Body of pancreas (tissue), 4 donors: ENCODE measurements around the gene PRIM1. TPM values are rescaled to one million over a fixed set of nuclear protein-coding genes. Genes with fewer than 3 reads are reported as not detected.

Experiments used
- ATAC-seq: fragments of 150-250 bp; one replicate; pipeline ENCODE4 v1.9.1; 2016
- DNase-seq, 4 donors: peaks; one replicate each; pipeline ENCODE4 v3.0.0-alpha.2; 2019
- H3K27ac ChIP-seq, 4 donors: fragments of 200-600 bp; sonication (generic); 1 replicate in 3 of 4; 2 replicates in 1 of 4; pipeline versions ENCODE4 v1.5.1 to v1.6.1; 2016 to 2019; ENCODE audit warnings: mild to moderate bottlenecking in 1 of 4, mixed read lengths in 1 of 4, moderate library complexity in 1 of 4
- H3K27me3 ChIP-seq, 2 donors: fragments of 200-600 bp; sonication (generic); one replicate each; pipeline ENCODE4 v1.6.0; 2016; ENCODE audit warnings: mild to moderate bottlenecking in 1 of 2
- H3K36me3 ChIP-seq, 2 donors: fragments of 200-600 bp; sonication (generic); replicated peaks in 1 of 2; 2 replicates each; pipeline ENCODE4 v1.5.1; 2016; ENCODE audit warnings: low read depth in 2 of 2; ENCODE audit not compliant: insufficient read depth in 1 of 2
- H3K4me1 ChIP-seq: fragments of 200-600 bp; sonication (generic); one replicate; pipeline ENCODE4 v1.6.0; 2016
- H3K4me3 ChIP-seq, 2 donors: fragments of 200-600 bp; sonication (generic); 1 replicate in 1 of 2; 2 replicates in 1 of 2; pipeline ENCODE4 v1.5.1; 2016 to 2019
- H3K9me3 ChIP-seq, 3 donors: fragments of 200-600 bp; sonication (generic); 1 replicate in 2 of 3; 2 replicates in 1 of 3; pipeline ENCODE4 v1.5.1; 2016
- POLR2A ChIP-seq, 3 donors: fragments of 450-650 bp; IDR thresholded peaks; one replicate each; pipeline ENCODE4 v1.6.1; 2016; ENCODE audit warnings: antibody characterized with exemption in 3 of 3, mild to moderate bottlenecking in 2 of 3
- WGBS, 2 donors: methylation state at CpG; one replicate each; pipeline ENCODE4 v1.1.5; 2017; 5-methylcytosine and 5-hydroxymethylcytosine counted together
- intact Hi-C: fragments of 100-400 bp; cut with DNase I; formaldehyde crosslinking; loops from one replicate; pipeline ENCODE4 v1.15.1; 2023
- total RNA-seq, 2 donors: library from RNA; depleted of rRNA; stranded (reverse); fragments of >200 nt; gene quantifications; one replicate each; pipeline ENCODE4 v1.1.0, GENCODE V29; 2016
- TF ChIP-seq, protein P1 (sequence below), 7 experiments: fragments of 450-650 bp in 4 of 7; fragments of 200-600 bp in 3 of 7; sonication (generic) in 3 of 7; IDR thresholded peaks; one replicate each; pipeline ENCODE4 v1.5.1; 2016 to 2019; ENCODE audit warnings: antibody characterized with exemption in 7 of 7

The PRIM1 gene
- total RNA-seq, 2 donors from 2014 or later: 4.4 to 28.0 TPM

DNA sequence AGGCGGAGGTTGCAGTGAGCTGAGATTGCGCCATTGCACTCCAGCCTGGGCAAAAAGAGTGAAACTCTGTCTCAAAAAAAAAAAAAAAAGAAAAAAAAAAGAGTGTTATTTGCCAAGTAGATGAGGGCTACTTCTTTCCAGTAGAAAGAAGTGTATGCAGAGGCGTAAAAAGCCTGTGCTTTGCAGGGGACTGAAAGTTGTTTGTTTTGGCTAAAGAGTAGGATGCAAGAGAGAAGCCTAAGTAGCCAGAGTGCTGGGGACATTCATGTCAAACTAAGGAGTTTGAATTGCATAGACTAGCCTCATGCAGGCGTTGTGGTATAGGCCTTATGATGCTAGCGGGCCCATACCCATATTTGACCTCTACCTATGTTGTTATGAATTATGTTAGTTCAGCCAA, 20.5 kb upstream of the PRIM1 start:
- H3K4me1 ChIP-seq: peaks cover 11% of the 10 kb centered on the region
- TF ChIP-seq, protein P1, sequence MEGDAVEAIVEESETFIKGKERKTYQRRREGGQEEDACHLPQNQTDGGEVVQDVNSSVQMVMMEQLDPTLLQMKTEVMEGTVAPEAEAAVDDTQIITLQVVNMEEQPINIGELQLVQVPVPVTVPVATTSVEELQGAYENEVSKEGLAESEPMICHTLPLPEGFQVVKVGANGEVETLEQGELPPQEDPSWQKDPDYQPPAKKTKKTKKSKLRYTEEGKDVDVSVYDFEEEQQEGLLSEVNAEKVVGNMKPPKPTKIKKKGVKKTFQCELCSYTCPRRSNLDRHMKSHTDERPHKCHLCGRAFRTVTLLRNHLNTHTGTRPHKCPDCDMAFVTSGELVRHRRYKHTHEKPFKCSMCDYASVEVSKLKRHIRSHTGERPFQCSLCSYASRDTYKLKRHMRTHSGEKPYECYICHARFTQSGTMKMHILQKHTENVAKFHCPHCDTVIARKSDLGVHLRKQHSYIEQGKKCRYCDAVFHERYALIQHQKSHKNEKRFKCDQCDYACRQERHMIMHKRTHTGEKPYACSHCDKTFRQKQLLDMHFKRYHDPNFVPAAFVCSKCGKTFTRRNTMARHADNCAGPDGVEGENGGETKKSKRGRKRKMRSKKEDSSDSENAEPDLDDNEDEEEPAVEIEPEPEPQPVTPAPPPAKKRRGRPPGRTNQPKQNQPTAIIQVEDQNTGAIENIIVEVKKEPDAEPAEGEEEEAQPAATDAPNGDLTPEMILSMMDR (IDR thresholded peaks at IDR 0.05): no peak
- no peak for TF ChIP-seq POLR2A (IDR thresholded peaks at IDR 0.05)
- WGBS, 2 donors: 79 to 88% methylated on average over 5 of the region's 5 CpGs
- H3K27me3 ChIP-seq: no peaks in the 10 kb centered on the region
- DNase-seq: no peak
- H3K9me3 ChIP-seq: no peaks in the 10 kb centered on the region
- ATAC-seq: no peak
- intact Hi-C loops: no loop called here
- no peak overlapping the region for H3K4me3 ChIP-seq
- no peaks in the 10 kb centered on the region for H3K36me3 ChIP-seq
- H3K27ac ChIP-seq: no peak overlapping the region

DNA sequence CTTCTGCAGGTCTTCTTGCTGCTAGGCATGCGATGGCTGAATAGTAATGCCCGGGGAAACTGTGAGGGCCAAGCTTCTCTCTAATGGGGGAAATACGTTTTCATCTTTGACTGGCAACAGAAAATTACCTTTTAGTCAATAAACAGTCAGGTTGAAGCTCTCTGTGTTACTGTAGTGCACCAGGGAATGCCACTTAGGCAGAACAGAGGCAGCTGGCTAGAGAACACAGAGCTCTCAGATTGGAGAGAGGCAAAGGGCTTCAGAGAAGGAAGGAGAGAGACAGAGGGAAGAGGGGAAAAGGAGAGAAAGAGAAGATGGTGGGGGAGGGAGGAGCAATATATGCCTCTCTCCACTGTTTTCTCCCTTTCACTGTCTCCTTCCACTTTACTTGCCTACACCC, 17.7 kb upstream of the PRIM1 start:
- TF ChIP-seq POLR2A (IDR thresholded peaks at IDR 0.05): no peak
- TF ChIP-seq, protein P1 (IDR thresholded peaks at IDR 0.05): no peak
- no peak overlapping the region for H3K4me3 ChIP-seq
- no peaks in the 10 kb centered on the region for H3K27me3 ChIP-seq
- H3K9me3 ChIP-seq: no peaks in the 10 kb centered on the region
- intact Hi-C loops: no loop called here
- ATAC-seq (no peak), DNase-seq (no peak)
- WGBS, 2 donors: 91 to 94% methylated on average over 3 of the region's 3 CpGs
- no peak overlapping the region for H3K27ac ChIP-seq
- no peaks in the 10 kb centered on the region for H3K36me3 ChIP-seq
- peaks cover 11% of the 10 kb centered on the region for H3K4me1 ChIP-seq

DNA sequence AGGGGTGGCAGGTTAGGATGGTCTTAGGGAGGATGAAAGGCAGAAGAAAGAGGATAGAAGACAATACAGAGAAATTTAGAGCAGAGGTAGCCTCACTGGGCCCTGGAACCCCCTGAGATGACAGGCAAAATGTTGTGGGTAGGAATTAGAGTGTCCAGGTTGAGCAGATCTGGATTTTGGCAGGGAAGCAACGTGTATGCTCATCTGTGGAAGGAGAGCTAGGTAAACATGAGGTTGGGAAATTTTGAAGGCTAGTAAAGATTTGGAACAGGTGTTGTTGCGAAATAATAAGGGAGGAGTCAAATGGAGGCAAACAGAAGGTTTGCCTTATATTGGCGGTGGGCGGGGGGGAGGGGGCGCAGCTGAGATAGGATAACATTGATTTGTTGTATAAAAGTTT, 16.3 kb upstream of the PRIM1 start:
- Histone ChIP-seq H3K36me3 (no peaks in the 10 kb centered on the region), H3K27me3 (no peaks in the 10 kb centered on the region), H3K27ac (peak overlapping the region in 1 of 4 donors; percentile 17), H3K4me3 (no peak overlapping the region), H3K4me1 (peaks cover 11% of the 10 kb centered on the region), H3K9me3 (no peaks in the 10 kb centered on the region)
- WGBS, 2 donors: 22 to 42% methylated on average over 5 of the region's 5 CpGs
- DNase-seq (peak in 1 of 4 donors; percentile 38), ATAC-seq (peak; percentile 92)
- intact Hi-C loops: no loop called here
- no peak for TF ChIP-seq POLR2A (IDR thresholded peaks at IDR 0.05)
- TF ChIP-seq, protein P1 (IDR thresholded peaks at IDR 0.05): no peak

DNA sequence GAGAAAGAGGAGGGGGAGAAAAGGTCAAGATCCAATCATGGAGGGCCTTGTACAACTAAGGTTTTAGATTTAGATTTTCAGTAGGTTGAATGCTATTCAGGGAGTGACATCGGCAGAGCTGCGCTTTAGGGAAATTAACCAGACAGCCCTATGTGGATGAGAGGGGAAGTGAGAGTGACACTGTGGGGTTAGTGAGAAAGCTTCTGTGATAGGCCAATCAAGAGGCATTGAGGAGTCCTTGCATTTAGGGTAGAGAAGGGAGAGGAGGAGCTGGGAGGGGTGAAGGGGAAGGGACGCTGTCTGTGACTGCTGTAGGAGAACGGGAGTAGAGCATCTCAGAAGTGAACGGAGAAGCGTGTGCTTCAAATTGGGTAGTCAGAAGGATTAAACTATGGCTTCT, 14.4 kb upstream of the PRIM1 start:
- peaks cover 11% of the 10 kb centered on the region for H3K4me1 ChIP-seq
- H3K4me3 ChIP-seq: no peak overlapping the region
- H3K27ac ChIP-seq: no peak overlapping the region
- no peaks in the 10 kb centered on the region for H3K36me3 ChIP-seq
- ATAC-seq (no peak), DNase-seq (peak in 1 of 4 donors; percentile 31)
- WGBS, 2 donors: 85 to 87% methylated on average over 6 of the region's 6 CpGs
- no peaks in the 10 kb centered on the region for H3K27me3 ChIP-seq
- TF ChIP-seq, protein P1 (IDR thresholded peaks at IDR 0.05): no peak
- TF ChIP-seq POLR2A (IDR thresholded peaks at IDR 0.05): no peak
- intact Hi-C loops: no loop called here
- H3K9me3 ChIP-seq: no peaks in the 10 kb centered on the region
